HG03280 (cell line): ENCODE results near the gene CIROP.

ENCODE experiments used
- ATAC-seq: cut with Tn5 transposase; IDR thresholded peaks from one replicate; pipeline ENCODE4 v1.9.1; 2021; ENCODE audit warnings: mild to moderate bottlenecking, moderate library complexity; ENCODE audit not compliant: unreplicated experiment

CIROP gene

DNA sequence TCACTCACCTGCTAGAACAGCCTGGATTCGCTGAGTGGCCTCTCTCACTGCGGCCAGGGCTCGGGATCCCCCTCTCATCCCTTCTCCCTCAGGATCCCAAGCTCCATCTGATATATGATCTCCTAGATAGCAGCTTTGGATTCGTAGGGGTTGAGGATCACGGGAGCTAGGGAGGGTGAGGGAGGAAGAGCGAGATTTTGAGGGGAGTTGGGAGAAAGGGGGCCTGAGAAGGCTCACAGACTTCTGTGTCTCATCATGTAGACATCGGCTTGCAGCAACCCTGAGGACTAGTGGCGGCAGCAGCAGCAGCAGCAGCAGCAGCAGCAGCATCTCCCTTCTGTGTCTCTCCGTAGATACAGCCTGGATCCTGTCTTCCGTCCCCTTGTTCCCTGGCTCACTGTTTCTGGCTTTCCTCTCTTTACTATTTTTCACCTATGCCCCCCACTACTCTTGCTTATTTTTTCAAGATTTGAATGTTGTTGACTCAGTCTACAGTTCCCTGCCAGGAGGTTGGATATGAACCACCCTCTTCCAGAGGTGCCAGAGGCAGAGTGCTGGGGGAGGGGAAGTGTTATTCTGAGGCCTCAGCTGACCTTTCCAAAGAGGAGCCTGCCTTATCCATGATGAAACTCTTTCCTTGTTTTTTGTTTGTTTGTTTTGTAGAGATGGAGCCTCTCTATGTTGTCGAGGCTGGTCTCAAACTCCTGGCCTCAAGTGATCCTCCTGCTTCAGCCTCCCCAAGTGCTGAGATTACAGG, at the start of gene CIROP:
Gene CIROP (minus strand): TSS at position 399 of the 757 bp plus-strand sequence. CDS start 69 bp downstream, at position 330.
- no peak for ATAC-seq

DNA sequence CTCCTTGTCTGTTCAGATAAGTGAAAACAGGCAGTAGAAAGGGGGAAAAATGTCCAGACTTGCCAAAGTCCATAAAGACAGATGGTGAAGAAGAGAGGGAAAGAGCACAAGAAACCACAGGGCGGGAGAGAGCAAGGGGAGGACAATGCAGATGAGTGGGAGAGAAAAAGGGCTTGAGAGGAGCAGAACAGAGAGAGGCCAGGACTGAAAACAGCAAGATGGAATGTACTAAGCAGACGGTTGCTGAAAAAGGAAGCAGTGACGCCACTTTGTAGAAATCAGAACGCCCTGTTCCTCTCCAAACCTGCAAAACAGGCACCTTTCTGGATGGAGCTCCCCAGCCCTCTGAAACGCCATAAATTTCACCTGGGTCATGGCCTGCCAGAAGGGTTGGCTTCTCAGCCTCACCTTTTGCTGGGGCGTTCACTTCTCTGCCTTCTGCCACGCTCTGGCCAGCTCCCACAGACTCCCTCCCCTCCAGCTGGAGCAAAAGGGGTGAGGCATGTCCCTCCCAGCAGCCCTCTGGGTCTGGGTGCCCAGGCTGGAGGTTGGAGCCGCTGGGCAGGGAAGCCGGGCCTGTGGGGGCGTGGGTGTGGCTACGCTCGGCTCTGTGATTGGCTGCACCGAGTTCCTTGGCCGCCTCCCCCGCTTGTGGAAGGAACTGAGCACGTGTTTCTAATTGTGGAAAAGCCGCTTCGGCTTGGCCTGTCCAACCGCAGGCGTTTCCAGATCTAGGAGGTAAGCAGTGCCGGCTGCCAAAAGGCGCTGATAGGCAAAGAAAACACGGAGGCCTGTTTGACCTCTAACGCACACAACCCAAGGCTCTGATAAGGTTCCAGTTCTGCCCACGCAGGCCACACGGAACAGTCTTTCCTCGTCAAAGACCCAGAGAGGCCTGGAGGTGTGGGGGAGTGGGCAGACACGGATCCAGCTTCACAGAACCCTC, 49.3 kb upstream of the CIROP start:
- no peak for ATAC-seq

- ATAC-seq = no peak
These were observed 46.6 kb upstream of the CIROP start for GRCh38 chr14:23151342-23151741.

GRCh38 chr14:23149745-23150144, 45.0 kb upstream of the CIROP start:
- no peak for ATAC-seq

GRCh38 chr14:23148591-23149249, 43.9 kb upstream of the CIROP start:
- no peak for ATAC-seq

DNA sequence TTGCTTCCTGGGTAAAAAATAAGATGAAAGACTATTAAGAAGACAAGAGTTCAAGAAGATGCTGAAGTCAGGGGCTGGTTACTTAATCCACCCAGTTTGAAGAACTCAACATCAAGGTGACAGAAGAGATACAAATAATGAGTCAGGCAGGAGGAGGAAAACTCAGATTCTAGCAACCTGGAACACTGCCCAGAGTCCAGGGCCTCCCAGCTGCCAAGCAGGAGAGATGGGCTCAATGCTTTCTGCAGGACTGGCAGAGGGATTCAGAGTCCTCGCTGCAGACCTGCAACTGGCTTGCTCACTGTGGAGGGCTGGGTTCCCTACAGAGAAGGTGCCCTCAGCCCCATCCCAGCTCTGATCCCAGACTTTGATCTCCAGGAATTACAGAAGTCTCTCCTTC, 42.9 kb upstream of the CIROP start:
- ATAC-seq = no peak

DNA sequence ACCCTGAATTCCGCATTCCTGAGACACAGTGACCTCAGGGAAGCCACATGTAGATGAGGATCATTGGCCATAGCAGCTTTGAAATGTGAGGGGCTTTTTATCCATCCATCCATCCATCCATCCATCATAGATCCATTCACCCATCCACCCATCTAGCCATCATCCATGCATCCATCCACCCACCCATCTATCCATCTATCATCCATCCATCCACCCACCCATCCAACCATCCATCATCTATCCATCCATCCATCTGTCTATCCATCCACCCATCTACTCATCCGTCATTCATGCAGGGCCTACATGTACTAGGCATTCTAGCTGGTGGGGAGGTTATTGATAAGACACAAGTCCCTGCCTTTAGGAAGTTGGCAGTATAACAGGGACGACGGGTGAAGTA, 42.2 kb upstream of the CIROP start:
- no peak for ATAC-seq

DNA sequence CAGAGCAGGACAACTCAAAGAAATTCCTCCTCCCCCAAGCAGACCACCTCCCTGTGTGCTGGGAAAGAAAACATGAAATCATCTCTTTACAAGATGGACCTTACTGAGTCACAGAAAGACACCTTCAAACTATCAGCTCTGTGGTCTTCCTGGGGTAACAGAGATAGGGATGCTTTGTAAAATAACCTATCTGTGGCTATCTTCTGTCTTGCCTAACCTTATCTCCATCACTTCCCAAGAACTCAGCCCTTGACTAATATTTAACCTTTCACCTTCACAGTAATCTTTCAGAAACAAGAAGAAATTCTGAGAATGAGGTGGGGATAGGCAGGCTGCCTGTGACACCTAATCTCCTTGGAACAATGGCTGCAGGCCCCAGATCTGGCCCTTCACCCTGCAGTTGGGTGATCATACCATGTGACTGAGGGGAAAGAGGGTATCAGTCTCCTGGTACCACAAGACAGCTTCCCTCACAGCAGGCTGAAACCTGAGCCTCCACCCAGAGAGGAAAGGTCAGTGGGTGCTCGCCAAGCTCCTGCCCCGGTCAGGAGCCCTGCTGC, 41.6 kb upstream of the CIROP start:
- ATAC-seq = no peak

DNA sequence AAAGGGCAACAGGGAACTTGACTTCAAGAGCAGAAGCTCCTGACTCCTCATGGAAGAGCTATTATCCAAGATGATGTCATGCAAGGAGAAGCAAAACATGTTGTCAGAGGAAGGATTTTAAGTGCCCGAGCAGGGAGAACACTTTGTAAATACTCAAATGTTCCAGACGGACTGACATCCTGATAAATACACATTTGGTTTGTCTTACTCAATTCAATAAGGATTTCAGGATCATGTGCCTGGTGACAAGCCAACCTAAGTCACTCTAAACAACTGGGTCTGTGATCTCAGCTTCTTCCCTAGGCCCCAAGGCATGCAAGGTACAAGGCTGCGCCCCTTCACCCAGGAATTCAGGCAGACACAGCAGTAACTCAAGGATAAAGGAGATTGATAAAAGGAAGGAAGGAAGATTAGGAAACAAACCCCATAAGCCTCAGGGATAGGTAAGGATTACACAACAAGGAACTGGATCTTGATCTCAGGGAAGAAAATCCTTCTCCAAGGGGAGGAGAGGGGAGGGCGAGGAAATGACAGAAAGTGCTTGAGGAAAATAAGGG, 41.1 kb upstream of the CIROP start:
- no peak for ATAC-seq

GRCh38 chr14:23143911-23144310, 39.1 kb upstream of the CIROP start:
- ATAC-seq = no peak

DNA sequence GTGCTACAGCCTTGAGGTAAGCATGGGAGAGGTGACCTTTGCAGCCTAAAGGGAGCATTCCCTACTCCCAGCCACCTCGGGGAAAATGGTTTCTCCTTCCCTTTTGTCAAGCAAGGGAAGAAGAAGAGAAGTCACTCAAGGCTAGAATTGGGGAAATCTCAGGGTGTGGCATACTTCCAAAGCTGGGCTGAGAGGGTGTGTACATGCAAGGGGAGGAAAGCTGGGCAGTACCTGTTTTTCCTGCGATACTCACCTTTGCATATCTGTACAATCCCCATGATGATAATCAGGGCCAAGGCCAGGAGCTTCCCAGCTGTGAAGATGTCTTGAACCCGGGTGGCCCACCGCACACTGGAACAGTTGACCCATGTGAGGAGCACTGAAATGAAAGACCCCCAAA, 38.0 kb upstream of the CIROP start:
- no peak for ATAC-seq

DNA sequence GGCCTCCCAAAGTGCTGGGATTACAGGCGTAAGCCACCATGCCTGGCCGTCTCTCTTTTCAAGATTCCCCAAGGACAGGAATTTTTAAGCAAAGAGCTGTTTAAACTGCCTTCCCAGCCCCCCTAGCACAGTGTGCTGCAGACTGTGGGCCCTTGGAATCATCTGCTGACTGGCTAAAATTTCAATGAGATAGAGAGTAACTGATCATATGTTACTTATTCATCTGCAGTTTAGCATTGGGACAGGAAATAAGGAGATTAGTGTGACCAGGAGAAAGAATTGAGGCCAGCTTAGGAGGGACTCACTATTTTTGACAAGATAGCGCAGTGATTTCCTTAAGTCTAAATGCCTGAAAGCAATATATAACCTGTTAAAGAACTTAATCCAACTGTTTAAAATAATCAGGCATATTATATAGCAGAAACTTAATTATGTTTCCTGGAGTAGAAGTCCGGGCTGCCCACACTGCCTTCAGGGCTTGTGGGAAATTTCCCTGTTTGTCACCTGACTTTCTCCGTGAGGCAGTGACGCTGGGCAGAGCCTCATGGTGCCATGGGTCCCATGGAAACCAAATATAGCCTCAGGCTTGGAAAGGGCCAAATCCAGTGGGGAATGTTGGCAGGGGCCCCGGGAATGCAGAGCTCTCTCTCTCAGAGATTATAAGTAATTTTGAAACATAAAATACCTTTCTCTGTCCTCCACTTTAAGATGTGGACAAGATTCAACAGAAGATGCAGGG, 37.1 kb upstream of the CIROP start:
- no peak for ATAC-seq

DNA sequence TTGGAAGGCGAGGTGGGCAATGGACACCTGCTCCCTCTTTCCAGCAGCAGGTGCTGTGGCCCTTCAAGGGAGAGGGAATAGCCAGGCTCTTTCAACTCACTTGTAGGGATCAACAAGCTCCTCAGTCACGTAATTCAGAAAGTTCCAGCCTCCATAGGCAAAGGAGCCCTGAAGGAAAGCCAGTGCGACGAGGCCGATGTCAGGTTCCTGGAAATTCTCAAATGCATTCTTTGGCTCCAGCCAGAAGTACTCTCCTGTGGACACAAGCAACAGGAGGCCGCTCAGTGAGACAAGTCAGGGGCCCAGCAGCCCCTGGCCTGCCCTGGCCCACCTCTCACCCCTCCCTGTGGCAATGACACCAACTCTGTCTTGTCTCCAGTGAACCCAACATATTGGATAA, 35.6 kb upstream of the CIROP start:
- ATAC-seq = no peak

DNA sequence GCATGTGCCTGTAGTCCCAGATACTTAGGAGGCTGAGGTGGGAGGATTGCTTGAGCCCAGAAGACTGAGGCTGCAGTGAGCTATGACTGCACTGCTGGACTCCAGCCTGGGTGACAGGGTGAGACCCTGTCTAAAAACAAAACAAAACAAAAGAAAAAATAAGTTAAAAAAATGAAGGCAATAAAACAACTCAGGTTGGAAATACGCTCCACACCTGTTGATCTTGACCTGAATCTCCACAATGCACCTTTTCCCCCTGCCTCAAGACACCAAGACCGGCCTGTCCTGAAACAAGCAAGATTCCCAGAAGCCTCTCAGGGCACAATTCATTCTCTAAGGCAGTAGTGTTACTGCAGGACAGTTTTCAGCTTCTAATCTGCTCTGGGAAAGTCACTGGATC, 35.1 kb upstream of the CIROP start:
- no peak for ATAC-seq

- ATAC-seq = no peak
These were observed 33.2 kb upstream of the CIROP start for GRCh38 chr14:23137813-23138535.

GRCh38 chr14:23137192-23137812, 32.5 kb upstream of the CIROP start:
- ATAC-seq = no peak

- ATAC-seq = no peak
These were observed 31.9 kb upstream of the CIROP start for GRCh38 chr14:23136566-23137133.

GRCh38 chr14:23132970-23133369, 28.2 kb upstream of the CIROP start:
- ATAC-seq = no peak

GRCh38 chr14:23131482-23131881, 26.7 kb upstream of the CIROP start:
- no peak for ATAC-seq
